ENCODE measurements around the gene VWCE.

DNA sequence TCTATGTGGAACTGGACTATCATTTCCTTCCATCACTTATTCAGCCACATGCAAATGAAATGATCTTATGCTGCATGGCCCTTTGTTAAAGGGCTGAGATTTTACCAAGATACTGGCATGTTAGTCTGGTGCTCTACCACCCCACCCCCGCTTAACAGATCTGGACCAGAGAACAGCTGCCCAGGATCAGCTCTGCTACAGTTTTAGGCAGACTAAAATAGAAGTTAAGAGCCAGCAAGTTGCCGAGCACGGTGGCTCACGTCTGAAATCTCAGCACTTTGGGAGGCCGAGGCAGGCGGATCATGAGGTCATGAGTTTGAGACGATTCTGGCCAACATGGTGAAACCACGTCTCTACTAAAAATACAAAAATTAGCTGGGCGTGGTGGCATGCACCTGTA is 33.2 kb upstream of the VWCE start:
- TF ChIP-seq, protein P1, sequence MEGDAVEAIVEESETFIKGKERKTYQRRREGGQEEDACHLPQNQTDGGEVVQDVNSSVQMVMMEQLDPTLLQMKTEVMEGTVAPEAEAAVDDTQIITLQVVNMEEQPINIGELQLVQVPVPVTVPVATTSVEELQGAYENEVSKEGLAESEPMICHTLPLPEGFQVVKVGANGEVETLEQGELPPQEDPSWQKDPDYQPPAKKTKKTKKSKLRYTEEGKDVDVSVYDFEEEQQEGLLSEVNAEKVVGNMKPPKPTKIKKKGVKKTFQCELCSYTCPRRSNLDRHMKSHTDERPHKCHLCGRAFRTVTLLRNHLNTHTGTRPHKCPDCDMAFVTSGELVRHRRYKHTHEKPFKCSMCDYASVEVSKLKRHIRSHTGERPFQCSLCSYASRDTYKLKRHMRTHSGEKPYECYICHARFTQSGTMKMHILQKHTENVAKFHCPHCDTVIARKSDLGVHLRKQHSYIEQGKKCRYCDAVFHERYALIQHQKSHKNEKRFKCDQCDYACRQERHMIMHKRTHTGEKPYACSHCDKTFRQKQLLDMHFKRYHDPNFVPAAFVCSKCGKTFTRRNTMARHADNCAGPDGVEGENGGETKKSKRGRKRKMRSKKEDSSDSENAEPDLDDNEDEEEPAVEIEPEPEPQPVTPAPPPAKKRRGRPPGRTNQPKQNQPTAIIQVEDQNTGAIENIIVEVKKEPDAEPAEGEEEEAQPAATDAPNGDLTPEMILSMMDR (IDR thresholded peaks at IDR 0.05): no peak
- no peak for TF ChIP-seq POLR2A (IDR thresholded peaks at IDR 0.05; ENCODE audit: low read depth)

Data from esophagus muscularis mucosa (tissue), 3 donors.